Endodermal cell (in vitro differentiated cells): ENCODE measurements around the gene RIMS1. TPM values are rescaled to one million over a fixed set of nuclear protein-coding genes. Genes with fewer than 3 reads are reported as not detected.

Experiments used
- DNase-seq: peaks from one replicate; pipeline ENCODE4 v3.0.0-alpha.2; 2017
- H3K27ac ChIP-seq: 2 replicates; pipeline ENCODE4 v1.5.1; 2013; ENCODE audit warnings: mild to moderate bottlenecking, low read depth, low read length, moderate library complexity
- H3K27me3 ChIP-seq: 2 replicates; pipeline ENCODE4 v1.6.1; 2013; ENCODE audit warnings: mild to moderate bottlenecking, low read length, moderate library complexity; ENCODE audit not compliant: insufficient read depth, control insufficient read depth, poor library complexity, severe bottlenecking
- H3K36me3 ChIP-seq: 2 replicates; pipeline ENCODE4 v1.7.0; 2013; ENCODE audit warnings: mild to moderate bottlenecking, low read length, moderate library complexity; ENCODE audit not compliant: control insufficient read depth, insufficient read depth
- H3K4me1 ChIP-seq: one replicate; pipeline ENCODE4 v1.7.0; 2013; ENCODE audit warnings: low read length; ENCODE audit not compliant: control insufficient read depth, insufficient read depth
- H3K4me3 ChIP-seq: 2 replicates; pipeline ENCODE4 v1.5.1; 2013; ENCODE audit warnings: mild to moderate bottlenecking, low read length, moderate library complexity
- H3K9ac ChIP-seq: 2 replicates; pipeline ENCODE4 v1.6.1; 2013; ENCODE audit warnings: mild to moderate bottlenecking, low read length, moderate library complexity; ENCODE audit not compliant: poor library complexity, severe bottlenecking; ENCODE audit errors: extremely low read depth
- H3K9me3 ChIP-seq: 2 replicates; pipeline ENCODE4 v1.6.1; 2013; ENCODE audit warnings: mild to moderate bottlenecking, low read length, moderate library complexity; ENCODE audit not compliant: control insufficient read depth
- H3K27ac Mint-ChIP-seq: 2 replicates; pipeline ENCODE4 v1.8.0; 2020; ENCODE audit warnings: mixed read lengths
- H3K27me3 Mint-ChIP-seq: 2 replicates; pipeline ENCODE4 v1.8.0; 2021; ENCODE audit warnings: mild to moderate bottlenecking, mixed read lengths; ENCODE audit not compliant: insufficient read depth
- H3K36me3 Mint-ChIP-seq: 2 replicates; pipeline ENCODE4 v1.8.0; 2020; ENCODE audit warnings: low read depth, mixed read lengths
- H3K4me1 Mint-ChIP-seq: 2 replicates; pipeline ENCODE4 v1.8.0; 2020; ENCODE audit warnings: mixed read lengths
- H3K4me3 Mint-ChIP-seq: 2 replicates; pipeline ENCODE4 v1.8.0; 2020; ENCODE audit warnings: mild to moderate bottlenecking, moderate library complexity, mixed read lengths
- H3K9me3 Mint-ChIP-seq: 2 replicates; pipeline ENCODE4 v1.8.0; 2020; ENCODE audit warnings: mild to moderate bottlenecking, mixed read lengths
- WGBS, 2 experiments: methylation state at CpG; one replicate each; pipeline versions ENCODE4 v1.1.5 to v1.1.7; 2013; ENCODE audit warnings: missing lambda C conversion rate in 2 of 2, mixed read lengths in 1 of 2; ENCODE audit not compliant: insufficient coverage in 1 of 2, insufficient read length in 1 of 2; 5-methylcytosine and 5-hydroxymethylcytosine counted together
- total RNA-seq, 2 donors: library from RNA; stranded (reverse); fragmentation: NEBNext Ultra II Directional in 1 of 2; extraction: Animal tissue kit (Norgen Biotek cat#: 25700) in 1 of 2; gene quantifications; 2 replicates in 1 of 2; 3 replicates in 1 of 2; pipeline ENCODE4 v1.2.1, GENCODE V29; 2021
- TF ChIP-seq, protein P1 (sequence below): fragments of 200-600 bp; sonication (generic); conservative IDR thresholded peaks from 2 replicates; pipeline ENCODE4 v1.5.0; 2021; ENCODE audit warnings: antibody characterized with exemption, mild to moderate bottlenecking

The RIMS1 gene
- total RNA-seq, 2 donors from 2014 or later, result 1.1 to 1.6 TPM

DNA sequence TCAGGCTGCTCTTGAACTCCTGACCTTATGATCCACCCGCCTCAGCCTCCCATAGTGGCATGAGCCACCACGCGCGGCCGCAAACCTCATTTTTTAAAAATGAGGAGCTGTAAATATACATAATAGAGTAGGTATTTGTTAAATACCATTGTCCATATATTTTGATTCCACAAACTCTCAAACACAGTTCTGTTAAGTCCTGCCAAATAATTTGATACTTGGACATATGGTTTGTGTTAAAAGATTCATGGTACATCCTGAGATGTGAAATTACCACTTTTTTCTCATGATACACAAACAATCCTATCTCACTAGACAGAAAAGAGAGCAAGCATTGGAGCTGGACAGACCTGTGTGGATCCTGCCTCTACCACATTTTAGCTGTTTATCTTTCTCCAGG lies 401.5 kb downstream of the RIMS1 start:
- Mint-ChIP-seq H3K27ac (no peak overlapping the region), H3K9me3 (no peaks in the 10 kb centered on the region), H3K27me3 (no peaks in the 10 kb centered on the region), H3K36me3 (no peaks in the 10 kb centered on the region), H3K4me3 (no peak overlapping the region), H3K4me1 (no peaks in the 10 kb centered on the region)
- Histone ChIP-seq H3K36me3 (no peaks in the 10 kb centered on the region), H3K9me3 (no peaks in the 10 kb centered on the region), H3K4me1 (no peaks in the 10 kb centered on the region), H3K27me3 (no peaks in the 10 kb centered on the region), H3K9ac (no peak overlapping the region), H3K27ac (no peak overlapping the region), H3K4me3 (no peak overlapping the region)
- 100% methylated on average over 1 of the region's 5 CpGs; no CpG with 5 or more reads in 1 of the 2 experiments for WGBS, 2 experiments
- TF ChIP-seq, protein P1, sequence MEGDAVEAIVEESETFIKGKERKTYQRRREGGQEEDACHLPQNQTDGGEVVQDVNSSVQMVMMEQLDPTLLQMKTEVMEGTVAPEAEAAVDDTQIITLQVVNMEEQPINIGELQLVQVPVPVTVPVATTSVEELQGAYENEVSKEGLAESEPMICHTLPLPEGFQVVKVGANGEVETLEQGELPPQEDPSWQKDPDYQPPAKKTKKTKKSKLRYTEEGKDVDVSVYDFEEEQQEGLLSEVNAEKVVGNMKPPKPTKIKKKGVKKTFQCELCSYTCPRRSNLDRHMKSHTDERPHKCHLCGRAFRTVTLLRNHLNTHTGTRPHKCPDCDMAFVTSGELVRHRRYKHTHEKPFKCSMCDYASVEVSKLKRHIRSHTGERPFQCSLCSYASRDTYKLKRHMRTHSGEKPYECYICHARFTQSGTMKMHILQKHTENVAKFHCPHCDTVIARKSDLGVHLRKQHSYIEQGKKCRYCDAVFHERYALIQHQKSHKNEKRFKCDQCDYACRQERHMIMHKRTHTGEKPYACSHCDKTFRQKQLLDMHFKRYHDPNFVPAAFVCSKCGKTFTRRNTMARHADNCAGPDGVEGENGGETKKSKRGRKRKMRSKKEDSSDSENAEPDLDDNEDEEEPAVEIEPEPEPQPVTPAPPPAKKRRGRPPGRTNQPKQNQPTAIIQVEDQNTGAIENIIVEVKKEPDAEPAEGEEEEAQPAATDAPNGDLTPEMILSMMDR, result no peak
- no peak for DNase-seq

DNA sequence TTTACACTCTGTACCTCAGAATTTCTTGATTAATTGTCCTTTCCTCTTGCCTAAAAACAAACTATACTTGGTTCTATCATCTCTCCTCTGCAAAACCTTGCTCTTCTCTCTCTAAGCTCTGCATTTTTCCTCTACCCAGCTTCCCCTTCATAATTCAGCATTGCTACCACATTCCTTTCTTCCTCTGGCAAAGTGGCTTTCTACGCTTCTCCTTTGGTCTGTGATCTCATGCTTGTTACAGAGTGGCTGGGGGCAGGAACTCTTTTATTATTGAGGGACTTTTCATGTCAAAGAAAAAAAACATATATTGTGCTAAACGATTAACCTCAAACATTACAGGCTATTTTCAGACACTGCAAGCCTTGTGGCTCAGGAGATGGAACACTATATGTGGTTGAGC lies 402.2 kb downstream of the RIMS1 start:
- H3K36me3 Mint-ChIP-seq, result no peaks in the 10 kb centered on the region

DNA sequence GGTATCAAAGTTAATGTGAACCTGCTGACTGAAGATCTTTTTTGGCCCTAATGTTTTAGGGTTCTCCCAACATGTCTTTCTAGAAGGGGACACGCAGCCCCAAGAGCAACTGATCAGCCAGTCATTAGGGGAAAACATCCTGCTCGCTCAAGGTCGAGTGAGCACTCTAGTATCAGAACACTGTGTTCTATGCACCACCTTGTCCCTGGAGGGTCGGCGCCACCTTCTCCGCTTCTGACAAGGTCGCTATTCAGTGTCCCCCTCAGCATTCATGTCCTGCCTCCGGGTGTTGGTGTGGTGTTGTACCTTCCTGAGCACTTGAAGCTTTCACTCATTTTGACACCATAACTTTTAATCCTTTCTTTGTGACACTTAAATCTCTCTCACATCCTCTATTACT lies 404.3 kb downstream of the RIMS1 start:
- TF ChIP-seq, protein P1, result no peak
- Mint-ChIP-seq H3K27me3 (no peaks in the 10 kb centered on the region), H3K4me1 (no peaks in the 10 kb centered on the region), H3K36me3 (no peaks in the 10 kb centered on the region), H3K4me3 (no peak overlapping the region), H3K27ac (no peak overlapping the region), H3K9me3 (no peaks in the 10 kb centered on the region)
- no peak for DNase-seq
- Histone ChIP-seq H3K4me1 (no peaks in the 10 kb centered on the region), H3K27ac (no peak overlapping the region), H3K4me3 (no peak overlapping the region), H3K9me3 (no peaks in the 10 kb centered on the region), H3K27me3 (no peaks in the 10 kb centered on the region), H3K36me3 (no peaks in the 10 kb centered on the region), H3K9ac (no peak overlapping the region)
- WGBS, 2 experiments, result 93 to 94% methylated on average over 7 to 8 of the region's 8 CpGs

More for the DNA sequence above, 402.2 kb downstream of the RIMS1 start:
- Mint-ChIP-seq H3K4me1 (no peaks in the 10 kb centered on the region), H3K27ac (no peak overlapping the region), H3K9me3 (no peaks in the 10 kb centered on the region), H3K4me3 (no peak overlapping the region), H3K27me3 (no peaks in the 10 kb centered on the region)
- Histone ChIP-seq H3K4me1 (no peaks in the 10 kb centered on the region), H3K27ac (no peak overlapping the region), H3K36me3 (no peaks in the 10 kb centered on the region), H3K9ac (no peak overlapping the region), H3K27me3 (no peaks in the 10 kb centered on the region), H3K4me3 (no peak overlapping the region), H3K9me3 (no peaks in the 10 kb centered on the region)
- DNase-seq, result no peak
- TF ChIP-seq, protein P1, result no peak
- 82% methylated on average over 2 of the region's 2 CpGs; no CpG with 5 or more reads in 1 of the 2 experiments for WGBS, 2 experiments
